Suprapubic skin (tissue), 4 donors: ENCODE measurements around the gene TMEM214. TPM values are rescaled to one million over a fixed set of nuclear protein-coding genes. Genes with fewer than 3 reads are reported as not detected.

Source experiments
- DNase-seq, 2 donors: peaks; one replicate each; pipeline ENCODE4 v3.0.0-alpha.2; 2019; ENCODE audit warnings: low spot score in 2 of 2
- H3K27ac ChIP-seq: fragments of 200-600 bp; sonication (generic); one replicate; pipeline ENCODE4 v1.5.1; 2019
- H3K27me3 ChIP-seq: fragments of 200-600 bp; sonication (generic); one replicate; pipeline ENCODE4 v1.5.1; 2019
- H3K36me3 ChIP-seq: fragments of 200-600 bp; sonication (generic); one replicate; pipeline ENCODE4 v1.5.1; 2019
- H3K4me1 ChIP-seq: fragments of 200-600 bp; sonication (generic); one replicate; pipeline ENCODE4 v1.5.1; 2019
- H3K4me3 ChIP-seq: fragments of 200-600 bp; sonication (generic); one replicate; pipeline ENCODE4 v1.5.1; 2019; ENCODE audit warnings: mild to moderate bottlenecking
- H3K9me3 ChIP-seq: fragments of 200-600 bp; sonication (generic); one replicate; pipeline ENCODE4 v1.5.1; 2019
- EP300 ChIP-seq: sonication (generic); formaldehyde crosslinking; IDR thresholded peaks from one replicate; pipeline ENCODE4 v1.6.1; 2017; ENCODE audit warnings: antibody characterized with exemption
- POLR2A ChIP-seq, 2 donors: fragments of 450-650 bp; IDR thresholded peaks; one replicate each; pipeline ENCODE4 v1.6.1; 2017; ENCODE audit warnings: antibody characterized with exemption in 2 of 2, mild to moderate bottlenecking in 2 of 2, moderate library complexity in 2 of 2
- POLR2AphosphoS5 ChIP-seq, 3 donors: sonication (generic); formaldehyde crosslinking; IDR thresholded peaks; one replicate each; pipeline ENCODE4 v1.6.1; 2017; ENCODE audit warnings: antibody characterized with exemption in 3 of 3
- WGBS: methylation state at CpG from one replicate; pipeline ENCODE4 v1.1.5; 2018; 5-methylcytosine and 5-hydroxymethylcytosine counted together
- total RNA-seq, 4 donors: library from RNA; depleted of rRNA; stranded (reverse); fragments of >200 nt; gene quantifications; one replicate each; pipeline ENCODE4 v1.1.0, GENCODE V29; 2016
- TF ChIP-seq, protein P1 (sequence below), 2 donors: fragments of 200-600 bp in 1 of 2; fragments of 450-650 bp in 1 of 2; sonication (generic) in 1 of 2; IDR thresholded peaks; one replicate each; pipeline ENCODE4 v1.5.1; 2016 to 2019; ENCODE audit warnings: antibody characterized with exemption in 2 of 2, mild to moderate bottlenecking in 1 of 2, moderate library complexity in 1 of 2

The TMEM214 gene
- total RNA-seq, 4 donors from 2014 or later = 39.2 to 56.3 (median 44.7) TPM

GRCh38 chr2:27018142-27018541, 14.6 kb upstream of the TMEM214 start:
- H3K4me1 ChIP-seq = peaks cover 22% of the 10 kb centered on the region
- 83% methylated on average over 3 of the region's 3 CpGs for WGBS

DNA sequence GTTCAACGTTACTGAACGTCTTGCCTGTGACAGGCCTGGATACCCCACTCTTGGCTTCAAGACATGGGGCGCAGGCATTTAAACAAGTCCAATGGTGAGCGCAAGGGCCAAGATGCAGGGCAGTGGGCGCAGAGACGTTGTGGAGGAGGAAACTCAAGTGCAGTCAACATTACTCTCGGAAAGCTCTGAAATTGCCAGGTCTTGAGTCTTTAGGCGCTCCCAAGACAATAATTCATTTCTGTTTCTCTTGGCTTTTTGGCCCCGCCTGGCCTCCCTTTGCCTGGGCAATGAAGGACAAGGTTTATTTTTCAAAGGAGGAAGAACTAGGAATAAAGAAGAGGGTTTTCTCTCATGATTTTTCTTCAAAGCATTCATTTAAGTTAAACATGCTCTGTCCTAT, 13.3 kb upstream of the TMEM214 start:
- WGBS = 92% methylated on average over 9 of the region's 9 CpGs
- H3K27ac ChIP-seq = peak overlapping the region; percentile 75
- H3K4me1 ChIP-seq = peaks cover 22% of the 10 kb centered on the region
- no peaks in the 10 kb centered on the region for H3K9me3 ChIP-seq
- H3K27me3 ChIP-seq = no peaks in the 10 kb centered on the region
- peaks cover 20% of the 10 kb centered on the region for H3K36me3 ChIP-seq
- TF ChIP-seq, protein P1, sequence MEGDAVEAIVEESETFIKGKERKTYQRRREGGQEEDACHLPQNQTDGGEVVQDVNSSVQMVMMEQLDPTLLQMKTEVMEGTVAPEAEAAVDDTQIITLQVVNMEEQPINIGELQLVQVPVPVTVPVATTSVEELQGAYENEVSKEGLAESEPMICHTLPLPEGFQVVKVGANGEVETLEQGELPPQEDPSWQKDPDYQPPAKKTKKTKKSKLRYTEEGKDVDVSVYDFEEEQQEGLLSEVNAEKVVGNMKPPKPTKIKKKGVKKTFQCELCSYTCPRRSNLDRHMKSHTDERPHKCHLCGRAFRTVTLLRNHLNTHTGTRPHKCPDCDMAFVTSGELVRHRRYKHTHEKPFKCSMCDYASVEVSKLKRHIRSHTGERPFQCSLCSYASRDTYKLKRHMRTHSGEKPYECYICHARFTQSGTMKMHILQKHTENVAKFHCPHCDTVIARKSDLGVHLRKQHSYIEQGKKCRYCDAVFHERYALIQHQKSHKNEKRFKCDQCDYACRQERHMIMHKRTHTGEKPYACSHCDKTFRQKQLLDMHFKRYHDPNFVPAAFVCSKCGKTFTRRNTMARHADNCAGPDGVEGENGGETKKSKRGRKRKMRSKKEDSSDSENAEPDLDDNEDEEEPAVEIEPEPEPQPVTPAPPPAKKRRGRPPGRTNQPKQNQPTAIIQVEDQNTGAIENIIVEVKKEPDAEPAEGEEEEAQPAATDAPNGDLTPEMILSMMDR (IDR thresholded peaks at IDR 0.05) = no peak
- TF ChIP-seq POLR2A (IDR thresholded peaks at IDR 0.05) = no peak
- no peak overlapping the region for H3K4me3 ChIP-seq
- DNase-seq = no peak

More at GRCh38 chr2:27018142-27018541, 14.6 kb upstream of the TMEM214 start:
- no peak for DNase-seq
- no peaks in the 10 kb centered on the region for H3K27me3 ChIP-seq
- peaks cover 7% of the 10 kb centered on the region for H3K36me3 ChIP-seq
- no peak overlapping the region for H3K27ac ChIP-seq
- H3K9me3 ChIP-seq = no peaks in the 10 kb centered on the region
- H3K4me3 ChIP-seq = no peak overlapping the region
- TF ChIP-seq, protein P1 (IDR thresholded peaks at IDR 0.05) = no peak
- no peak for TF ChIP-seq EP300
- TF ChIP-seq POLR2AphosphoS5 (IDR thresholded peaks at IDR 0.05) = no peak
- TF ChIP-seq POLR2A (IDR thresholded peaks at IDR 0.05) = no peak

- peaks cover 22% of the 10 kb centered on the region for H3K4me1 ChIP-seq
- H3K4me3 ChIP-seq = no peak overlapping the region
- H3K27ac ChIP-seq = peak overlapping the region; percentile 75
- TF ChIP-seq, protein P1 (IDR thresholded peaks at IDR 0.05) = no peak
- TF ChIP-seq EP300 (no peak), POLR2A (IDR thresholded peaks at IDR 0.05) (no peak), POLR2AphosphoS5 (IDR thresholded peaks at IDR 0.05) (no peak)
- no peaks in the 10 kb centered on the region for H3K27me3 ChIP-seq
- DNase-seq = no peak
- no peaks in the 10 kb centered on the region for H3K9me3 ChIP-seq
- H3K36me3 ChIP-seq = peaks cover 27% of the 10 kb centered on the region
- WGBS = 58% methylated on average over 9 of the region's 9 CpGs
Observed at GRCh38 chr2:27019931-27020855, 12.6 kb upstream of the TMEM214 start.

- Histone ChIP-seq H3K4me1 (peaks cover 17% of the 10 kb centered on the region), H3K27ac (peak overlapping the region; percentile 75), H3K9me3 (no peaks in the 10 kb centered on the region), H3K4me3 (no peak overlapping the region), H3K36me3 (peaks cover 38% of the 10 kb centered on the region), H3K27me3 (no peaks in the 10 kb centered on the region)
- 48% methylated on average over 11 of the region's 11 CpGs for WGBS
- TF ChIP-seq, protein P1 (IDR thresholded peaks at IDR 0.05) = no peak
- TF ChIP-seq POLR2AphosphoS5 (IDR thresholded peaks at IDR 0.05) (no peak), EP300 (no peak), POLR2A (IDR thresholded peaks at IDR 0.05) (no peak)
- DNase-seq = no peak
Observed at GRCh38 chr2:27021253-27022049, 11.3 kb upstream of the TMEM214 start.

DNA sequence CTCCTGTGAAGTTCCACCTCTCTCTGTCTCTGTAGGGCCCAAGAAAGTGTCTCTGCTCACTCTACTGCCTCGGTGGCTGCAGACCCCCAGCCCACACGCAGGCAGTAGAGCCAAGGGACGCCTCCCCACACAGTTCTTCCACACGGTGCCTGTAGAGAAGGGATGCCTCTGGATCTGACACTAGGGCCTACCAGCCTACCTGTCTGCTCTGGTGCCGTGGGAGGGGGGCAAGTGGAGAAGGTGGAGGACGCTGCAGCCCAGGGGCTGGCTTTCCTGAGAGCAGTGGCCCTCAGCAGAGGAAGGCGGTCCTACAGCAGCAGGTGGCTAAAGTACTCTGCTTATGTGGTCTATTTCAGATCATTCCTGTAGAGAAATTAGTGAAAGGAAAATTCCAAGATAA, 9.0 kb upstream of the TMEM214 start:
- Histone ChIP-seq H3K4me1 (peaks cover 17% of the 10 kb centered on the region), H3K36me3 (peaks cover 53% of the 10 kb centered on the region), H3K27ac (no peak overlapping the region), H3K27me3 (no peaks in the 10 kb centered on the region), H3K9me3 (no peaks in the 10 kb centered on the region), H3K4me3 (no peak overlapping the region)
- 96% methylated on average over 7 of the region's 7 CpGs for WGBS
- DNase-seq = no peak
- TF ChIP-seq, protein P1 (IDR thresholded peaks at IDR 0.05) = no peak
